Esophagus muscularis mucosa (tissue), 4 donors: ENCODE measurements around the gene BCAS3.

ENCODE experiments used
- EP300 ChIP-seq: sonication (generic); formaldehyde crosslinking; IDR thresholded peaks from one replicate; pipeline ENCODE4 v1.6.1; 2017; ENCODE audit warnings: antibody characterized with exemption
- POLR2A ChIP-seq: fragments of 450-650 bp; IDR thresholded peaks from one replicate; pipeline ENCODE4 v1.6.1; 2017; ENCODE audit warnings: antibody characterized with exemption, moderate library complexity, mild to moderate bottlenecking, low read depth
- POLR2AphosphoS5 ChIP-seq, 2 donors: sonication (generic); formaldehyde crosslinking; IDR thresholded peaks; one replicate each; pipeline ENCODE4 v1.6.1; 2017; ENCODE audit warnings: antibody characterized with exemption in 2 of 2
- TF ChIP-seq, protein P1 (sequence below), 3 experiments: fragments of 200-600 bp in 2 of 3; fragments of 450-650 bp in 1 of 3; sonication (generic) in 2 of 3; IDR thresholded peaks; one replicate each; pipeline ENCODE4 v1.5.1; 2017 to 2019; ENCODE audit warnings: antibody characterized with exemption in 3 of 3, mild to moderate bottlenecking in 2 of 3, moderate library complexity in 1 of 3

DNA sequence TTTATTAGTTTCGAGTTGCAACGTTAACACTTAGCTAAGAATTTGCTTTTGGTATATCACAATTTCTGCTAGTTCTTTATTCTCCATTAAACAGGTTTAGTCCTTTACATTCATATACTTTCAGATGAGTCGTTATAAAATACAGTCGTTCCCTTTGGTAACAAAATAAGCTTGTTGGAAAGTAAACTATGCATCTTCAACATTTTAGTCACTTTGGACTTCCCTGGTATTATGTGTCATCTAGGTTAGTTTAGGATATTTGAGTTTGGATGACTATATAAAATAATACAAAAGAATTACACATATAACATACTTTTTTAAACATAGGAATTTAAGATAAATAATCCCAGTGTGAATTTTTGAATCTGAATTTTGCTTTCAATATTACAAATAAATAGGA is 351.5 kb downstream of the BCAS3 start:
- no peak for TF ChIP-seq POLR2A
- TF ChIP-seq, protein P1, sequence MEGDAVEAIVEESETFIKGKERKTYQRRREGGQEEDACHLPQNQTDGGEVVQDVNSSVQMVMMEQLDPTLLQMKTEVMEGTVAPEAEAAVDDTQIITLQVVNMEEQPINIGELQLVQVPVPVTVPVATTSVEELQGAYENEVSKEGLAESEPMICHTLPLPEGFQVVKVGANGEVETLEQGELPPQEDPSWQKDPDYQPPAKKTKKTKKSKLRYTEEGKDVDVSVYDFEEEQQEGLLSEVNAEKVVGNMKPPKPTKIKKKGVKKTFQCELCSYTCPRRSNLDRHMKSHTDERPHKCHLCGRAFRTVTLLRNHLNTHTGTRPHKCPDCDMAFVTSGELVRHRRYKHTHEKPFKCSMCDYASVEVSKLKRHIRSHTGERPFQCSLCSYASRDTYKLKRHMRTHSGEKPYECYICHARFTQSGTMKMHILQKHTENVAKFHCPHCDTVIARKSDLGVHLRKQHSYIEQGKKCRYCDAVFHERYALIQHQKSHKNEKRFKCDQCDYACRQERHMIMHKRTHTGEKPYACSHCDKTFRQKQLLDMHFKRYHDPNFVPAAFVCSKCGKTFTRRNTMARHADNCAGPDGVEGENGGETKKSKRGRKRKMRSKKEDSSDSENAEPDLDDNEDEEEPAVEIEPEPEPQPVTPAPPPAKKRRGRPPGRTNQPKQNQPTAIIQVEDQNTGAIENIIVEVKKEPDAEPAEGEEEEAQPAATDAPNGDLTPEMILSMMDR (IDR thresholded peaks at IDR 0.05) = no peak
- TF ChIP-seq EP300 = no peak
- no peak for TF ChIP-seq POLR2AphosphoS5 (IDR thresholded peaks at IDR 0.05)
